Stimulated activated CD8-positive, alpha-beta memory T cell treated with anti-CD3 and anti-CD28 coated beads, Interleukin-2, amount 100 ng/mL, for 48 hours (primary cell): ENCODE results near the gene UNC79.

Experiments used
- DNase-seq, 2 donors: peaks; one replicate each; pipeline ENCODE4 v3.0.0-alpha.2; 2020; ENCODE audit warnings: low read depth in 2 of 2

The UNC79 gene

DNA sequence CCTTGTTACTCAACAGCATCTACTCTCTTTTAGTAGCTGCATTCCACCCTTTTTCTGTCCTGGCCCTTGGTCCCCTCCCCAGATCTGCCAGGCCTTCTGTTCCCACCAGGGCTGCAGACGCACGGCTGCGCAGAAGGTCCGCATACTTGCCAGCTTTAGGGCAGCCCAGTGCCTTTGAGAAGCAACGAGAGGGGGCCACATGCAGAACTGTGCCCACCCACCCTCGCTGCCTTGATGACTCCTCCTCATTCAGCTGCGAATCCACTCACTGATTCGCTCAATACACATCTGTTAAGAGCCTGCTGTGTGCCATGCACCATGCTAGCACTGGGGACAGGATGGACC, 318.3 kb downstream of the UNC79 start:
- DNase-seq: no peak

DNA sequence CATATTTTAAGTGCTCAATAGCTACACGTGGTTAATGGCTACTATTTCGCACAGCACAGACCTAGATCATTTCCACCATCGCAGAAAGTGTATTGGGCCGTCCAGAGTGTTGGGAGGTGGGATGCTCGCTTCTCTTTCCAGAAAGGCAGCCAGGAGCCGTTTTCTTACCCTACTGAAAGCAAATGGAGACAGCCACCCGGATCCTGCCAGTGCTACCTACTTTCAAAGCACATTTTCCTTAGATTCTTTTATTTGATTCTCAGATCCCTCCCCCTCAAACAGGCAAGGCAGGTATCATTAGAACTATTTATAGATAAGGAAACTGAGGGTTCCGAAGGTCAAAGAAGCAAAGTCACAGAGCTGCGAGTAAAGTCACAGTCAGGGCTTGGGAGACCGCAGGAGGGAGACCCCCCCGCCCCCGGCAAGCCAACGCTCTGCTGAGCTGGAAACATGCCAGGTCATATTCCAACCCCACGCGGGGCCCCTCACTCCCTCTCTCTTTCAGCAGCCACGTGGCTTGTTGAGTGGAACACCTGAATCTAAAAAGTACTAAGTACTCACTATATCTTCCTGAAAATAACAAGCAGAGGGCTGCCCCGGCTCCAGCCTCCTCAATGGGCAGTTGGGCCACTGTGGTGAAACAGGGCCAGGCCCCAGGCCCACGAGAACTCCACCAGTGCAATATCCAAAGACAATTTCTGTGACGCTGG, 321.4 kb downstream of the UNC79 start:
- DNase-seq: no peak

DNA sequence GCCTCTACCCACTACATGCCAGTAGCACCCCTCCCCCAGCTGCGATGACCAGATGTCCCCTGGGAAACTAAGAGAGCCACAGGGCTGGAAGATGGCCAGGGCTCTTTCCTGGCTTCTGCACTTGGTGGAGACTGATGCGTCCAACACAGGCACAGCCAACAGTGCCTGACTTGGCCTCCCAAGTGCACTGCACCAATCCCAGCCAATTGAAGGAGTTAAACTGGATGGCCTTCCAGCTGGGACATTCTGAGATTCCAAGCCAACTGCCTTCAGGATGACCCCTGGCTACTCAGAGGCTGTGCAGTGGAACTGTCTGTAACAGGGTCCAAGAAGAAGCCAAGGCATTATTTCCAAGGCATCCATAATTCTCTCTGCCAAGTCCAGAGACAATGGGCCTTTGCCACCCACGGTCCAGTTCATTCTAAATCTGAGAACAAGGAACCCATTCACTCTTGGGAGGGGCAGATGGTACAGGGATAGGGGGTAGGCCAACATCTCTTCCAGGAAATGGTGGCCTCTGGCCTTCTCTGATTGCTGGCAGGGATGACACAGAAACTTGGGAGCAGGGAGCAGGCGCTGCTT, 322.3 kb downstream of the UNC79 start:
- DNase-seq: no peak

DNA sequence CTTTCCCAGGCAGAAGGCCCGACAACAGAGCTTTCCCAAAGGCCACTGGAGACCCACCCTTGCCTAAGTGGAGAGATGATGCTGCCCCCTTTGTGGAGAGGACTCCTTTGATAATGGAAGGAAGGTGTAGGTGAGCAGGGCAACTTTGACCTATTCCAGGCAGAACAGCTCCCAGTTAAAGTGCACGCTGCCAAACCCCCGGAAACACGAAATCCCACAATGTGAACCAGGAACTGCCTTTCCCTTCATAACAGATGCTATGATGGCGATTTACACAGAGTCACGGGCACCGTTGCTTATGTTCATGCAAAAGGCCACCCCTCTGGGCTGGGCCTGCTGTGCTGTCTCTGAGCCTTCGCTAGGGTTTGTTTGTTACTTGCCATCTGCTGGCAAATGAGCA, 322.9 kb downstream of the UNC79 start:
- no peak for DNase-seq

DNA sequence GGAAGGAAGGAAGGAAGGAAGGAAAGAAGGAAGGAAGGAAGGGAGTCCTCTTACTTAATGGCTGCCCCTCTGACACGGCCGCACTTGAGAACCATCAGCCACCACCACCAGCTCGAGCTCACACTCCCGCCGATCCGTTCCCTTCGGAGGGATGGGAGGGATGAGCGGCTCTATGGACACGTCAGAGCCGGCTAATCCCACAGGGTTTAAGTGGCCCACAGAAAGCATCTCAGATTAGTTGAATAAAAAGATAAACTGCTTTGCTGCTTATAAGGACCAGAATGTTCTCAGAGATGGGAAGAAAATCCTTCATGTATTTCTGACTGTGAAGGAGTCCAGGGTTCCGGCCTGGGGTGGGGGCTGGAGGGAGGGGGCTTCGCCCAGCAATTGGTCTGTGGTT, 326.5 kb downstream of the UNC79 start:
- no peak for DNase-seq
